SK-N-SH treated with all-trans-retinoic acid at 6 μM for 48 hours (cell line): Measurements from ENCODE around the gene SOHLH2.

ENCODE experiments used
- ATAC-seq: fragments of 200-7000 bp; cut with Tn5 transposase; 3 replicates; pipeline ENCODE4 v1.9.1; 2020; ENCODE audit warnings: mild to moderate bottlenecking, moderate library complexity
- ARNTL ChIP-seq: fragments of 450-650 bp; formaldehyde crosslinking; IDR thresholded peaks from 2 replicates; pipeline ENCODE4 v1.5.0; 2020; ENCODE audit warnings: low read depth, mild to moderate bottlenecking, moderate library complexity, borderline replicate concordance
- BACH2 ChIP-seq: fragments of 250-450 bp; sonication (Bioruptor Pico); IDR thresholded peaks from 2 replicates; pipeline ENCODE4 v1.9.0; 2021; ENCODE audit warnings: mild to moderate bottlenecking, borderline replicate concordance
- CREB5 ChIP-seq: fragments of 250-450 bp; sonication (Bioruptor Pico); IDR thresholded peaks from 2 replicates; pipeline ENCODE4 v1.5.1; 2020; ENCODE audit warnings: low read depth, mild to moderate bottlenecking, moderate library complexity
- CSDC2 ChIP-seq: fragments of 250-450 bp; sonication (Bioruptor Pico); IDR thresholded peaks from 2 replicates; pipeline ENCODE4 v1.5.0; 2020; ENCODE audit warnings: mild to moderate bottlenecking, moderate library complexity
- CSRNP3 ChIP-seq: fragments of 250-450 bp; sonication (Bioruptor Pico); IDR thresholded peaks from 2 replicates; pipeline ENCODE4 v1.5.1; 2021; ENCODE audit warnings: mild to moderate bottlenecking, moderate library complexity
- ESRRG ChIP-seq: fragments of 250-450 bp; sonication (Bioruptor Pico); IDR thresholded peaks from 2 replicates; pipeline ENCODE4 v1.6.1; 2021; ENCODE audit warnings: mild to moderate bottlenecking
- GLIS3 ChIP-seq: fragments of 250-450 bp; sonication (Bioruptor Pico); IDR thresholded peaks from 2 replicates; pipeline ENCODE4 v1.5.0; 2020; ENCODE audit warnings: mild to moderate bottlenecking, moderate library complexity
- OSR1 ChIP-seq: fragments of 250-450 bp; sonication (Bioruptor Pico); IDR thresholded peaks from 2 replicates; pipeline ENCODE4 v1.8.0; 2022; ENCODE audit warnings: moderate library complexity, mild to moderate bottlenecking, inconsistent platforms
- PPARA ChIP-seq: fragments of 250-450 bp; sonication (Bioruptor Pico); IDR thresholded peaks from 2 replicates; pipeline ENCODE4 v1.5.0; 2020; ENCODE audit warnings: mild to moderate bottlenecking, borderline replicate concordance
- RARB ChIP-seq: fragments of 250-450 bp; sonication (Bioruptor Pico); IDR thresholded peaks from 2 replicates; pipeline ENCODE4 v1.8.0; 2021; ENCODE audit warnings: mild to moderate bottlenecking, moderate library complexity
- SNAI2 ChIP-seq: fragments of 250-450 bp; sonication (Bioruptor Pico); IDR thresholded peaks from 2 replicates; pipeline ENCODE4 v1.5.0; 2020; ENCODE audit warnings: mild to moderate bottlenecking, moderate library complexity
- TCF4 ChIP-seq: fragments of 250-450 bp; sonication (Bioruptor Pico); IDR thresholded peaks from 2 replicates; pipeline ENCODE4 v1.8.0; 2021; ENCODE audit warnings: mild to moderate bottlenecking, moderate library complexity, borderline replicate concordance
- TOX ChIP-seq: fragments of 250-450 bp; sonication (Bioruptor Pico); IDR thresholded peaks from 2 replicates; pipeline ENCODE4 v1.8.0; 2021; ENCODE audit warnings: mild to moderate bottlenecking, moderate library complexity, borderline replicate concordance
- TSHZ2 ChIP-seq: fragments of 250-450 bp; sonication (Bioruptor Pico); IDR thresholded peaks from 2 replicates; pipeline ENCODE4 v1.5.0; 2020; ENCODE audit warnings: mild to moderate bottlenecking, moderate library complexity
- ZC3H10 ChIP-seq: fragments of 250-450 bp; sonication (Bioruptor Pico); IDR thresholded peaks from 2 replicates; pipeline ENCODE4 v1.5.1; 2021; ENCODE audit warnings: mild to moderate bottlenecking, moderate library complexity
- ZFP3 ChIP-seq: fragments of 250-450 bp; sonication (Bioruptor Pico); IDR thresholded peaks from 2 replicates; pipeline ENCODE4 v1.5.0; 2020; ENCODE audit warnings: mild to moderate bottlenecking, moderate library complexity
- ZFP30 ChIP-seq: fragments of 450-650 bp; formaldehyde crosslinking; IDR thresholded peaks from 2 replicates; pipeline ENCODE4 v1.5.0; 2022; ENCODE audit warnings: mild to moderate bottlenecking, moderate library complexity
- ZNF565 ChIP-seq: fragments of 450-650 bp; formaldehyde crosslinking; conservative IDR thresholded peaks from 2 replicates; pipeline ENCODE4 v1.5.0; 2020; ENCODE audit warnings: low read depth, mild to moderate bottlenecking, moderate library complexity
- ZNF70 ChIP-seq: fragments of 450-650 bp; formaldehyde crosslinking; IDR thresholded peaks from 2 replicates; pipeline ENCODE4 v1.5.0; 2020; ENCODE audit warnings: mild to moderate bottlenecking, moderate library complexity
- ZNF8 ChIP-seq: fragments of 450-650 bp; formaldehyde crosslinking; IDR thresholded peaks from 2 replicates; pipeline ENCODE4 v1.5.0; 2020; ENCODE audit warnings: mild to moderate bottlenecking, moderate library complexity
- TF ChIP-seq, protein P1 (sequence below): fragments of 250-450 bp; sonication (Bioruptor Pico); IDR thresholded peaks from 2 replicates; pipeline ENCODE4 v1.8.0; 2020; ENCODE audit warnings: mild to moderate bottlenecking, moderate library complexity, borderline replicate concordance

The SOHLH2 gene

GRCh38 chr13:36231236-36231635 lies 16.9 kb upstream of the SOHLH2 start:
- ATAC-seq = no peak
- TF ChIP-seq ZNF565 = no peak
- no peak for TF ChIP-seq PPARA
- no peak for TF ChIP-seq CSDC2
- no peak for TF ChIP-seq CSRNP3
- no peak for TF ChIP-seq SNAI2 (CRISPR knock-in tag)
- TF ChIP-seq TCF4 (CRISPR knock-in tag) = no peak
- TF ChIP-seq ZNF70 = no peak
- no peak for TF ChIP-seq ZFP30 (CRISPR knock-in tag)
- no peak for TF ChIP-seq BACH2 (CRISPR knock-in tag)

DNA sequence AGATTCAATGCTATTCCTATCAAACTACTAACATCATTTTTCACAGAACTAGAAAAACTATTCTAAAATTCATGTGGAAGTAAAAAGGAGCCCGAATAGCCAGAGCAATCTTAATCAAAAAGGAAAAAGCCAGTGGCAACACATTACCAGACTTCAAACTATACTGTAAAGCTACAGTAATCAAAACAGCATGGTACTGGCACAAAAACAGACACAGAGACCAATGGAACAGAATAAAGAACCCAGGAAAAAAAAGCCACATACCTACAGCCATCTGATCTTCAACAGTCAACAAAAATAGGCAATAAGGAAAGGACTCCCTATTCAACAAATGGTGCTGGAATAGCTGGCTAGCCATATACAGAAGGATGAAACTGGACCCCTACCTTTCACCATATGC lies 10.4 kb upstream of the SOHLH2 start:
- TF ChIP-seq ZNF8 (CRISPR knock-in tag) (no peak), PPARA (no peak), ZFP3 (CRISPR knock-in tag) (no peak), ZFP30 (CRISPR knock-in tag) (no peak), ZNF565 (no peak), ESRRG (CRISPR knock-in tag) (no peak), TCF4 (CRISPR knock-in tag) (no peak), CREB5 (no peak), TOX (CRISPR knock-in tag) (no peak), CSRNP3 (no peak), TSHZ2 (CRISPR knock-in tag) (no peak), ARNTL (CRISPR knock-in tag) (no peak), GLIS3 (CRISPR knock-in tag) (no peak), CSDC2 (no peak), OSR1 (no peak), ZC3H10 (no peak), RARB (CRISPR knock-in tag) (no peak), BACH2 (CRISPR knock-in tag) (no peak)
- TF ChIP-seq, protein P1, sequence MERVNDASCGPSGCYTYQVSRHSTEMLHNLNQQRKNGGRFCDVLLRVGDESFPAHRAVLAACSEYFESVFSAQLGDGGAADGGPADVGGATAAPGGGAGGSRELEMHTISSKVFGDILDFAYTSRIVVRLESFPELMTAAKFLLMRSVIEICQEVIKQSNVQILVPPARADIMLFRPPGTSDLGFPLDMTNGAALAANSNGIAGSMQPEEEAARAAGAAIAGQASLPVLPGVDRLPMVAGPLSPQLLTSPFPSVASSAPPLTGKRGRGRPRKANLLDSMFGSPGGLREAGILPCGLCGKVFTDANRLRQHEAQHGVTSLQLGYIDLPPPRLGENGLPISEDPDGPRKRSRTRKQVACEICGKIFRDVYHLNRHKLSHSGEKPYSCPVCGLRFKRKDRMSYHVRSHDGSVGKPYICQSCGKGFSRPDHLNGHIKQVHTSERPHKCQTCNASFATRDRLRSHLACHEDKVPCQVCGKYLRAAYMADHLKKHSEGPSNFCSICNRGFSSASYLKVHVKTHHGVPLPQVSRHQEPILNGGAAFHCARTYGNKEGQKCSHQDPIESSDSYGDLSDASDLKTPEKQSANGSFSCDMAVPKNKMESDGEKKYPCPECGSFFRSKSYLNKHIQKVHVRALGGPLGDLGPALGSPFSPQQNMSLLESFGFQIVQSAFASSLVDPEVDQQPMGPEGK (CRISPR knock-in tag) = no peak
- ATAC-seq = no peak

DNA sequence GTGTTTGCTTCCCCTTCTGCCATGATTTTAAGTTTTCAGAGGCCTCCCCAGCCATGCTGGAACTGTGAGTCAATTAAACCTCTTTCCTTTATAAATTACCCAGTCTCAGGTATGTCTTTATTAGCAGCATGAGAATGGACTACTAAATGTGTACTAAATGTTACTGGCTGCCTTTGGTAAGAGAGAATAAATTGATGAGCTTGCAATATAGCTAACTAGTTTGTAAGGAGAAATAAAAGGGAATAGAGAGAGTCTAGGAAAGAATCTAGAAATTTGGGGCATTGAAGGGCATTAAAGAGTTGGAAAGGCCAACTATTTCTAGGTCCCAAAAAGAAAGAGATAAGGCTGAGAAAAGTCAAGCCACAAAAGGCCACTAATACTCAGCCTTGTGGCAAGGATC lies 5.5 kb upstream of the SOHLH2 start:
- no peak for TF ChIP-seq OSR1
- TF ChIP-seq ZFP3 (CRISPR knock-in tag) = no peak
- no peak for TF ChIP-seq ZC3H10
- TF ChIP-seq ZNF70 = no peak
- TF ChIP-seq, protein P1 (CRISPR knock-in tag) = no peak
- TF ChIP-seq CSRNP3 = no peak
- no peak for TF ChIP-seq ZNF8 (CRISPR knock-in tag)
- no peak for TF ChIP-seq ARNTL (CRISPR knock-in tag)
- no peak for ATAC-seq
